Stimulated activated CD4-positive, alpha-beta T cell treated with anti-CD3 and anti-CD28 coated beads, Interleukin-1b, Interleukin-23, amount 100 ng/mL, for 1 hour (primary cell): ENCODE measurements around the gene SSNA1.

Experiments
- DNase-seq, 2 donors: peaks; one replicate each; pipeline ENCODE4 v3.0.0-alpha.2; 2020; ENCODE audit warnings: low read depth in 2 of 2

Gene SSNA1

DNA sequence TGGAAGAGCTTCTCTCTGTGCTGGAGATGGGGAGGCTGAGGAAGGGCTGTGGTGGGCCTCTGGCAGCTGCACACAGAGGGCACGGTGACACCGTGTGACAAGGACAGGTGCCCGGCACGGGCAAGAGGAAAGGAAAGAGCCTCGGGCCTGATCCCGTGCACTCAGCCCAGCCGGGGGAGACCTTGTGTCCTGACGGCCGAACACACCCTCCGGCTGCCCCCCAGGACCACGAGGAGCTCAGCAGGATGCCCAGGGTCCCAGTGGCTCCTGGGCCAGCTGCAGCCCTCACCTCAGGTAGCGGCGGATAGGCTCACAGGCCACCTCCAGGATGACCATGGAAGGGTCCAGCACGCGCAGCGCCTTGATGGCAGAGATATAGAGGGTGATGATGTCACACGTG lies 5.6 kb upstream of the SSNA1 start:
- DNase-seq: no peak

DNA sequence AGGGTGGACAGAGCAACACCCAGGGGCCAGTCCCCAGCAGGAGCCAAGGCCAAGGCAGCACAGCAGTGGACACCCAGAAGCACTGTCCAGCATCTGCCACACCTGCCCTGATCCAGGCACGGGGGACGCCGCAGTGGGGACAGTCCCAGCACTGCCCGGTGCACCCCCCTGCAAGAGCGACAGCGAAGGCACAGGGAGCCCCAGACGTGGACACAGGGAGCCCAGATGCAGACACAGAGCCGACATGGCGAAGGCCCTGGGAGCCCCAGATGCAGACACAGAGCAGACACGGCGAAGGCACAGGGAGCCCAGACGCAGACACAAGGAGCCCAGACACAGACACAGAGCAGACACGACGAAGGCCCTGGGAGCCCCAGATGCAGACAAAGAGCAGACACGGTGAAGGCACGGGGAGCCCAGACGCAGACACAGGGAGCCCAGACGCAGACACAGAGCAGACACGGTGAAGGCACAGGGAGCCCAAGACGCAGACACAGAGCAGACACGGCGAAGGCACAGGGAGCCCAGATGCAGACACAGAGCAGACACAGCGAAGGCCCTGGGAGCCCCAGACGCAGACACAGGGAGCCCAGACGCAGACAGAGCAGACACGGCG lies 4.4 kb upstream of the SSNA1 start:
- DNase-seq: no peak

DNA sequence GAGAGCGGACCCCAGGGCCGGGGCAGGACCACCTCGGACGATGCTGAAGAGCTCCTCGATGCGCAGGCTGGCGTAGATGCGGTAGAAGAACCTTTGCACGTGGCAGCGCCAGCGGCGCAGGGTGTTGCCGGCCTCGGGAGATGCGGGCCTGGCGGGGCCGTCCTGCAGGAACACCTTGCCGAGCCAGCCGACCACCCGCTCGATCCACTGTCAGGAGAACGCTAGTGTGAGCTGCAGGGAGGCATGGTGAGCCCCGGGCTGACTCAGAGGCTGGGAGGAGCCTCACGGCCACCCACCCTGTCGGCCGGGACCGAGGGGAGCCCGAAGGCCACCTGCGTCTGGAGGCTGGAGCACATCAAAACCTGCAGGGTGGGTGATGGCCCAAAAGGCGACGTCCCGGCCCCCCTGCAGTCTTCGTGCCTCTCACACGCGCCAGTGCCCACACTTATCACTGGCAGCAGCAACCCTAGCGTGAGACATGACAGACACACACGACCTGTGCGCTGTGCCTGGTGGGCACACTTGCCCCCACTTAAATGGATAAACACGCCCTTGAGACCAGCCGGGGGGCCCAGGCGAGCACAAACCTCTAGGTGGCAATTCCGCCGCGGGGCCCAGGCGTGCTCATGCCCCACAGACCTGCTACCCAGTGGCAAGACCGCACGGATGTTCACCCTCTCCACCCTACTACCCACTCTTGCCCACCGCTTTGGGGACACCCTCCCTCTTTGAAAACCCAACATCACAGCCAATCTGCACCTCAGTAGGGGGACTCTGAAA lies 3.4 kb upstream of the SSNA1 start:
- DNase-seq: no peak

DNA sequence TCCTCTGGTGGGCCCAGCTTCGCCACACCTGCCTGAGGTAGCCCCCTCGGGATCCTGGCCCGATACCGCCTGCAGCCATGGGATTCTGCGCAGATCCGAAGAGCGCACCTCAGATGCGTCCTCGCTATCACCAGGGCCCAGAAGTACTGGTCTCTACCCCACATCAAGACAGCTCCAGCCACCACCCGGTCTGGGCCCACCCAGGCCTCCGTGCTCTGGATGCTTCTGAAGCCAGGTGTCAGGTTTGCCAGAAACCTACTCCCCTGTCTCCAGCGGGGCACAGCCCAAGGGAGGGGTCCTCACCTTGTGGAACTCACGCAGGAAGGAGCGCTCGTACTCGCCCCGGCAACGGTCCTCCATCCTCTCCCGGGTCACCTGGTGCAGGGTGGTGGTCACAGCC lies 2.6 kb upstream of the SSNA1 start:
- no peak for DNase-seq

DNA sequence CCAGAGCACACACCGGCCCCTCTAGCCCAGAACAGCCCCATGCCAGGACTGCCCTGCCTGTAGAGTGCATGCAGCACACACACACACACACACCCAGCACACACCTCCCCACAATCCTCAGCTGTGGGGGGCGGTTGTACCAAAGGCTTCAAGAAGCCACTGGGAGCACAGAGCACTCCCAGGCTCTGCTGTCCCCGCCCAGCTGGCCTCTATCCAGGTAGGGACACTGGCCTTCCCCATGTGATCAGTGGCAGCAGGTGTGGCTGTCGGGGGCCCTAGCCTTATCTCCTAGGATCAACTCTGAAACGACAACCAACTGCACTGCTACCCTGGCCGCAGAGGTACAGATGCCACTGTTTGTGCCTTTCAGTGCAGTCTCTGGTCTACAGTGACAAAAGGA lies 2.1 kb upstream of the SSNA1 start:
- DNase-seq: no peak

DNA sequence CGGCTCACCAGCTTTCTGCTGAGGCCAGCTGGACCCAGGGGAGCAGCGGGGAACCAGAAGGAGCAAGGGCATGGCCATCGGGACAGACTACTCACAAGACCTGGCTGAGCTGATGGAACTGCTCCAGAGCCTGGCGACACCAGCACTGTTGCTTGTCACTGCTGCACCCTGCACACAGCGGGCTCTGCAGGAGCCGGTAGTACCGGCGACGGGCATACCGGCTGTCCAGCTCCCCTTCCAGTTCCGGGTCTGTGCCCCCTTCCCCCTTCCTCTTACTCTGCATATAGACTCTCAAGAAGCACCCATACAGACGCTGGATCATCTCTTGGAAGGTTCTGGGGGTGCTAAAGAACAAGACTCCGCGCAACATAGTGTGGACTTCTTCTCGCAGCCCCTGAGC lies 1.1 kb upstream of the SSNA1 start:
- DNase-seq: no peak

DNA sequence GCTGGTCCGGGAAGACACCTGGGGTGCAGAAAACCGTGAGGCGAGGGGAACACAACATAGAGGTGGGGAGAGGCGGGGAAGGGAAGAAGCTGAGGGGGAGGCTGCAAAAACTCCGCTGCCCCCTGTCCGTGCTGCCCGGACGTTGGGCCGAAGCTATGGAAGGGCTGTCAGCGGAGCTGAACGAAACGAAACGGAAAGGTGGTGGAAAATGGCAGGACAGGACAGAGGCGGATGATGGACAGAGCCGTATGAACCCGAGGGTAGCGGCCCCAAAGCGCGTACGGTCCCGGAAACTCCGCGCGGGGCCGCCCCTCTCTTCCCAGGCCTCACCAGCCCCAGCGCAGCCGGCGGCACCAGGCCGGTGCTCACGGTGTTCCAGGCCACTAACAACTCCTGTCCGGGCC lies 388 bp upstream of the SSNA1 start:
- no peak for DNase-seq

DNA sequence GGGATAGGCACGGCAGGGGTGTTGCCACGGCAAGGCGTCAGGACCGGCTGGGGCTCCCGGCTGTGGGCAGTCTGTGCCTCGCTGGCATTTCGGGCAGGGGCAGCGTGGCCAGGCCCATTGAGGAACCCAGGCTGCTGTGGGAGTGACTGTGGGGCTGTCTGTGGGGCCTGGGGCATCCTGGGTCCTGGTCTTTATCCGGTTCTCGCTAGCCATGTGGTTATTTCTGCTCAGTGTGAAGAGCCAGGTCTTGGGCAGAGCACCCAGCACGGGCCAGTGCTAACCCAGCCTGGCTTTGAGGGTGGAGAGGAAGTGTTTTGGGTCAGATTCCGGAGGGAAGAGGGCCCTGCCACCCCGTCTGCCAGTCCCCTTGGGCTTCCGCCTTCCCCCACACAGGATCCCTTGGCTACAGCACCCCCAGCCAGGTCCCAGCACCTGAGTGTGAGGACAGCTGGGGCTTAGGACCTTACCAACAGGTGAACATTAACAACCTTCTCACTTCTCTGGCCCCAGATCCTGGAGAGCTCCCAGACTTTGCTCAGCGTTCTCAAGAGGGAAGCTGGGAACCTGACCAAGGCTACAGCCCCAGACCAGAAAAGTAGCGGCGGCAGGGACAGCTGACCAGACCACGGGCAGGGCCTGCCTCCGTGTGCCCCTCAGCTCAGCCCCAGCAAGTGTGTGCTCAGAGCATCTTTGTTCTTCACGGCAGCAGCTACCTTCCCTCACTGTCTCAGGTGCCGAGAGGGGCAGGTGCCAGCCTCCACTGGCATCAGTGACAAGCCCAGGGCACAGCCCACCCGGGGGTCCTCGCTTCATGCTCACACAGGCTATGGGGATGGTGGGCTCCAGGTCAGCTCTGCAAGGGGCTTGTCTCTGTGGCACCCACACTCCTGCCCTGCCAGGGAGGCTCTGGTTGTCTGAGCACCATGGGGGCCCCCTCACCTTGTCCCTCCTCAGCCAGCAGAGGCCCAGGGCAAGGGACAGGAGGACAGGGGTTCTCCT lies 1.1 kb downstream of the SSNA1 start:
- DNase-seq: no peak

DNA sequence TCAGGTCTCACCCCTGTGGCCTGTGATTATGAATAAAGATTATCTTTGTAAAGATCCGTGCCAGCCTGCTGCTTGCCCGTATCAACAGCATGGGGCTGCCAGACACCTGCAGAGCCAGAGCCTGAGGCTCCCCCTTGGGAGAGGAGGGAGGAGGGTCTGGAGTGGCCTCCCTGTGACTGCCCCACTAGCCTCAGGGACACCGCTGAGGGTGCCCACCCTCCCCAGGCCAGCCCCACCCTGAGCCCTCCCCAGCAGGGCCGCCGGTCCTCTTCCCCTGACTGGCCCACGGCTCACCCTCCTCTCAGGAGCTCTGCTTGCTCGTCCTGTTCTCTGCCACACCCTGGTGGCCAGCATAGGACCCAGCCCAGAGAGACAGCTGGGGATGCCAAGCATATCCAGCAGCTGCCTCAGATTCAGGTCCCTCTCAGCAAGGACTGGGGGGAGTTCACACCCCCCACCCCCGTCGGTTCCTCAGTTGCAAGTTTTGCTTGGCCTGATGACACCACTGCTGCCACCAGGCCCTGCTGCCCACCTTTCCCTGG lies 1.9 kb downstream of the SSNA1 start:
- no peak for DNase-seq

DNA sequence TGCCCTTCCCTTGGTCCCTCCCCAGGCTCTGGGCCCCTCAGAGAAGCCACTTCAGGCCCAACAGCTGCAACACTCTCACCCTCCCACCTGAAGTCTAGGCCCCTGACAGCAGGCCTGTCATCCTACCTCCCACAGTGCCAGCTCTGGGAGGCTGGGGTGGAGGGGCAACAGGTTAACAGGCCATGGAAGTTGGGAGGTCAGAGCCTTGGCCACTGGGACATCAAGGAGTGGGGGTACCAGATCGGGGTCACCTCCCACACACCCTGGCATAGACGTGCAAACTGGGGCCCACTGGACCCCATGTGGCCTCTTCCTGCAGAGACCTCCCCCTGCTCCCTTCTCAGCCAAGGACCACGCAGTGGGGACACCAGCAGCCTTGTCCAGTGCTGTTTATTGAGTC lies 2.8 kb downstream of the SSNA1 start:
- no peak for DNase-seq

DNA sequence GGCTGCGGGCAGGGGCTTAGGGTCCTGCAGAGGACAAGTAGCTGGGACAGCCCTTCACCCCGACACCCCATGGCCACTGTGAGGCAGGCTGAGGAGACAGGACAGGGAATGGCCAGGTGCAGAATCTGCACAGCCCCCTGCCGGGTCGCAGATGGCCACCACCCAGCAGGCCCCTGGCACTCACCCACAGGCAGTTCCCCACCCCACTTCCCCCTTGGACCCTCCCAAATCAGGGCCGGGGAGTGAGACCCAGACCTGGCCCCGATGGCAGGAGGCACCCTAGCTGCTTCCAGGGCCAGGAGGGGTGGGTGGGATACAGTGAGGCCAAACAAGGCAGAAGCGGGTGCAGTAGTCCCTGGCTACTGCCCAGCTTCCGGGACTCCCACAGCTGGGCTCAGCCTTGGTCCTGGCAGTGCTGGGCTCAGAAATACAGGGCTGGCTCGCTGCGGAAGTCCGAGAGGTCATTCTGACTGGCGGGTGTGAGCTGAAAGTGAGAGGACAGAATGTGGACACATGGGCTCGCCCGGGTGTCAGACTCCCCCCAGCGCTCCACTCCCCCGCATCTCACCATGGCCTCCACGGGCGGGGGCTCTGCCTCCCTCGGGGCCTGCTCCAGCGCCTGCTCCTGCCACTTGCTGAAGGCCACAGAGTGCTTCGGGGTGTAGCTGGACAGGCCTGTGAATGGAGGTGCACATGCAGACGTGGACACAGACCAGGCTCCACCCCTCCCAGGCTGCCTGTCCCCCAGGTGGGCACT lies 3.4 kb downstream of the SSNA1 start:
- no peak for DNase-seq

DNA sequence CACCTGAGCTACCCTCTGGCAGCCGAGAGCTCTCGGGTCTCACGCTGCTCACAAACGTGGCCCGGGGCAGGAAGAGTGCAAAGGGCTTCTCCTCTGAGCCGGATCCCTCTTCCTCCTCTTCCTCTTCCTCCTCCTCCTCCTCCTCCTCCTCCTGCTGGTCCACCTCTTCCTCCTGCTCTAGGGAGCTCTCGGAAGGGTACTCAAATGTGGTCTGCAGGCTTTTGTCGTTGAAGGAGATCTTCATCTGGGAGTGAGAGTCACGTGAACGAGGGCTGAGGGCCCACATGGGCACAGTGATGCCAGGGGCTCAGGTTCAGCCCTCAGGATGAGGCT lies 3.9 kb downstream of the SSNA1 start:
- DNase-seq: no peak

DNA sequence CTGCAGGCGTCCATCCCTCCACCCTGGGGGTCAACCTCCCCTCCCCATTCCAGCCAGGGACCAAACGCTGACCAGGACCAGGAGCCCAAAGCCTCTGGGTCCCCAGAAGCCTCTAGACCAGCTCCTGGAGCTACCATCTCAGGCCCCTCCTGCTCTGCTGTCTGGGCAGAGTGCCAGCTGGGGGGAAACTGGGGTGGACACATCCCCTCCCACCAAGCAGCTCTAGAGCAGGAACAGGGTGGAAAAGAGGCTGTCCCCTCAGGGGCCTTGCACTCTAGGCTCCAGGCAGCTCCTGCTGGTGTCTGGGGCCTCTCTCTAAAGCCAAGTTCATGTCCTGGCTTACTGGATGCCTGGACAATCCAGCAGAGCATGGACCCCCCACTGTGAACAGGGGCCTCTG lies 4.4 kb downstream of the SSNA1 start:
- DNase-seq: no peak

DNA sequence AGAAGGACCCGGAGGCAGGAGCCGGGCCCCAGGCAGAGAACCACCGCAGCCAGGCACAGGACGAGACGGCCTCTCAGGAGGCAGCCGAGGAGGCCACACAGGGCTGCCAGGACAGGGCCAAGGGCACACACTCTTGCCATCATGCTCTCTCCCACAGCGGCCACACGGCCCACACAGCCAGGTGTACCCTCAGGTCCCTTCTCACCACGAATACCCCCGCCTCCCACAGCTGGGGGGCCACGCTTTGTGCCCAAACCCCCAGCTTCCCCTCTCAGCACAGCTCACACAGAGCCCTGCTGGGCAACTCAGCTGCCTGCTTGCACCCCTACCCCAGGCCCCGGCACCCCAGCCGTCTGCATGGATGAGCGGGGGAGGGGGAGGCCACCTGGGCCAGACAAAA lies 5.3 kb downstream of the SSNA1 start:
- DNase-seq: no peak

DNA sequence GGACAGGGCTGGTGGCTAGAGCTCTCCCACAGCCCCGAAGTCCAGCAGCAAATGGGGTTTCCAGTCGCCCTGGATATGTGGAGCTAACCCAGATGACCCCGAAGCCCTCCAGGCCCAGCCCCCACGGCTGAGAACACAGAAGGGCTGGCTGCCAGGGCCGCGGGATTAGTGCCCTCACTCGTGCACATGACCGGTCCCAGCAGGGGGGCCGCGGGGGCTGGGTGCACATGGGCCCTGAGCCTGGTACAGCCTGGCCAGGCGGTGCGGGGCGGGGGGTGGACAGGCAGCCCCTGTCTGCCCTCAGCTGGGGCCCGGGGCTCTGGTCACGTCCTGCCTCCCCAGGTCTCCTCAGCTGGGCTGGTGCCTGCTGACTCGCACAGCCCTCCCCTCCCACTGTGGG lies 5.9 kb downstream of the SSNA1 start:
- DNase-seq: no peak

DNA sequence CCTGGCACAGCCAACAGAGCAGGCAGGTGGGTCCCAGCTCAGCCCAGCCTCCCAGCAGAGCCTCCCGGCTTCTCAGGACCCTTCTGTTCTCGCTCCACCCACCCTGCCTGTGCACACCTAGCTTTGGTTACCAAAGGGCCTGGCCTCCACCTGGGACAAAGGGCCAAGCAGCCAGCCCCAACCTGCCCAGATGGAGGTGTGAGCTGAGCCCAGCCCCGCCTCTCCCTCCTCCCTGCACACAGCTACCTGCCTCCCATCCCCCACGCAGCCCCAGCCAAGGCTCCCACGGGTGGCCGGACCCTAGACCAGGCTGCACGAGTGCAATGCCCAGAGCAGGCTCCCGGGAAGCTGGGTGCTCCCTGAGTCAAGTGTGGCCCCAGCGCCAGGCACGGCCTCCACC lies 6.4 kb downstream of the SSNA1 start:
- DNase-seq: no peak

DNA sequence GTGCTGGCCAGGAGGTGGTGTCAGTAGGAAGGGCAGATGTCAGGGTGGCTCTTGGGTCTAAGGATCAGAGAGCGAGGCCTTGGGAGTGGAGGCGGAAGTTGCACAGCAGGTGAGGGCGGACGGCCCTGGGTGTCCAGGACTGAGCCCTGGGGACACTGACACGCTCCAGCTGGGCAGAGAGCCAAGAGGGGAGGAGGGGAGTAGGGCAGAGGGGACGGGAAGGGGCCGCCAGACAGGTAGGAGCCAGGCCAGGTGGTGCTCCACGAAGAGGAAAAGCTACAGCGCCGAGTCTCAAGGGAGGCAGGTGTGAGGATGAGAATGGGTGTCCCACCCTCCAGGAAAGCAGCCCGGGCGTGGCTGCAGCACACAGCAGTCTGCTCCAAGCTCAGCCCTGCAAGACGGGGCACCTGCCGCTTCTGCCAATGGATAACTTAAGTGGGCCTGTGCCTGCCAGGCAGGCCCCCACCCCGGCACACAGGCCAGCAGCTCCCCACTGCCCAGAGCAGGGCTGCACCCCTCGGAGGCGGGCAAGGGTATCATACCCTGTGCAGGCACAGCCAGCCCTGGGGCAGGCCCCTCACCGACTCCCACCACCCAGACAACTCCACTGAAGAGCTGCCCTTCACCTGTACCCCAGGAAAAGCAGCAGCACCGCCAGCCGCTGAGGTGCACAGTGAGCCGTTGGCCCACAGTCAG lies 7.2 kb downstream of the SSNA1 start:
- DNase-seq: no peak

DNA sequence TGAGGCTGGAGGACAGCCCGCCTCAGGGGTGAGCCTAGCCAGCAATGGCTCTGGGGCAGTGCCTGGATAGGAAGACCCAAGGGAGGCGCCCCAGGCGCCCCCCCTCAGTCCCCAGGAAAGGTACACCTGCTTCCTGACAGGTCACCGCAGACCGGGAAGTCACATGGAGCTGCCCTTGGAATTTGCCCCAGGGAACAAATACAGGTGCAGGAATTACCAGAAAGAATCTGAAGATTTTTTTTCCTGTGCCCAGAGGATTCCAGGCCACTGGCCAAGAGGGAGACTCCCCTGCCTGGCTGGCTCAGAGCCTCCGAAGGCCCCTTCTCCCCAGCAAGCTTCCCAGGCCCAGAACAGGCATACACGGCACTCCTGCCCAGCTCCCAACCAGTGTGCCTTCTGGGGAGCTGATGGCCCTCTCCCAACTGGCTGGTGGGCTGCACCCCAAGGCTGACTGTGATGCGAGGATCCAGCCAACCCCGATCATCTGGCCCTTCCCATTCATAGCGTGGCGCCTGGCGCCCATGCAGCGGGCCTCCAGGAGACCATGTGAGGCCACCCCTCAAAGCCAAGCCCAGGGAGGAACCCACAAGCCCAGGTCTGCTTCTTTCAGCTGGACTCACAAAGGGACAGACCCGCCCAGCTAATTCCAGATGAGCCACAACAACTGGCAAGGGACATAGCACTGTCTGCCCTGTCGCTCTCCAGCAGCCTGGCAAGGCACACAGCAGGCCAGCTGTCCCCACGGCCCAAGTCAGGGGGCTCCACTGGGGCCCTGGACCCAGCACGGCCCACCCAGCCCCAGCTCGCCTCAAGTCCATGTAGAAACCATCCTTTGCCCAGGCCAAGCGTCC lies 9.8 kb downstream of the SSNA1 start:
- DNase-seq: no peak

DNA sequence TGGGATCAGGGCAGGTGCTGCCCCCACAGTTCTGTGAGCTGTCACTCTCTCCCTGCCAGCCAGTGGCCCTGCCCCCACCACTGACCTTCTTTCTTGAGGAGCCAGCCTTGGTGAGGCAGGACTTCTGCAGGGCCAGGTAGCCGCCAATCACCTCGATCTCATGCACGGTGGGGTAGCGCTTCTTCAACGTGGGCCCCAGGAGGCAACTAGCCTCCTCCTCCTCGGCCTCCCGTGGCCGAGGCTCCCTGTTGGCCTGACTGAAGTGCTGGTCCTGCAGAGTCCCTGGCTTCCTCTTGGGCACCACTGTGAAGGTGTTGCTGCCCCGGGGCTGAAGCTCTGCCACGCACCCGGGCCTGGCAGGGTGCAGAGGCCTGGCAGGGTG lies 10.4 kb downstream of the SSNA1 start:
- DNase-seq: no peak
